Transverse colon (tissue), 4 donors: ENCODE results near the gene PCBP3. TPM values are rescaled to one million over a fixed set of nuclear protein-coding genes. Genes with fewer than 3 reads are reported as not detected.

Source experiments
- DNase-seq: peaks from one replicate; pipeline ENCODE4 v3.0.0-alpha.2; 2019
- H3K27ac ChIP-seq, 4 donors: fragments of 200-600 bp; sonication (generic); 2 replicates each; pipeline ENCODE4 v1.5.1; 2016 to 2018; ENCODE audit warnings: inconsistent platforms in 4 of 4
- H3K27me3 ChIP-seq: fragments of 200-600 bp; sonication (generic); 2 replicates; pipeline ENCODE4 v1.5.1; 2017; ENCODE audit warnings: inconsistent platforms
- H3K36me3 ChIP-seq, 4 donors: fragments of 200-600 bp; sonication (generic); 2 replicates each; pipeline ENCODE4 v1.5.1; 2017 to 2019; ENCODE audit warnings: inconsistent platforms in 4 of 4
- H3K4me1 ChIP-seq, 4 donors: fragments of 200-600 bp; sonication (generic); 2 replicates each; pipeline ENCODE4 v1.5.1; 2017 to 2020; ENCODE audit warnings: inconsistent platforms in 4 of 4
- H3K4me3 ChIP-seq, 4 donors: fragments of 200-600 bp; sonication (generic); 1 replicate in 1 of 4; 2 replicates in 3 of 4; pipeline versions ENCODE4 v1.5.1 to v1.6.1; 2017 to 2019; ENCODE audit warnings: inconsistent platforms in 4 of 4
- H3K9me3 ChIP-seq, 2 donors: fragments of 200-600 bp; sonication (generic); 2 replicates each; pipeline ENCODE4 v1.5.1; 2017 to 2019; ENCODE audit warnings: inconsistent platforms in 2 of 2
- CTCF ChIP-seq, 5 experiments: fragments of 200-600 bp in 3 of 5; fragments of 450-650 bp in 2 of 5; sonication (generic) in 3 of 5; IDR thresholded peaks; 1 replicate in 2 of 5; 2 replicates in 3 of 5; pipeline ENCODE4 v1.5.1; 2016 to 2017; ENCODE audit warnings: antibody characterized with exemption in 5 of 5, inconsistent platforms in 3 of 5, mild to moderate bottlenecking in 2 of 5, moderate library complexity in 1 of 5
- EP300 ChIP-seq: sonication (generic); formaldehyde crosslinking; IDR thresholded peaks from one replicate; pipeline ENCODE4 v1.6.1; 2017; ENCODE audit warnings: antibody characterized with exemption, low read depth
- POLR2A ChIP-seq: fragments of 450-650 bp; IDR thresholded peaks from one replicate; pipeline ENCODE4 v1.6.1; 2016; ENCODE audit warnings: antibody characterized with exemption, mild to moderate bottlenecking, moderate library complexity
- POLR2AphosphoS5 ChIP-seq, 3 donors: sonication (generic); formaldehyde crosslinking; IDR thresholded peaks; one replicate each; pipeline ENCODE4 v1.6.1; 2016; ENCODE audit warnings: antibody characterized with exemption in 3 of 3
- WGBS, 2 donors: methylation state at CpG; one replicate each; pipeline ENCODE4 v1.1.5; 2018; ENCODE audit warnings: low coverage in 1 of 2; 5-methylcytosine and 5-hydroxymethylcytosine counted together
- in situ Hi-C, 4 donors: fragments of 200-750 bp; cut with MboI; loops; one replicate each; pipeline versions ENCODE4 v1.15.0 to v1.15.1; 2017; ENCODE audit warnings: low sequenced_read_pairs in 3 of 4, low pct_ligation_motif_present in 1 of 4, low pct_unique_long_range_greater_than_20kb in 1 of 4
- intact Hi-C: fragments of 100-400 bp; cut with DNase I; formaldehyde crosslinking; loops from one replicate; pipeline ENCODE4 v1.15.1; 2023; ENCODE audit warnings: low total_unique reads
- total RNA-seq, 4 donors: library from RNA; depleted of rRNA; stranded (reverse); fragments of >200 nt; gene quantifications; one replicate each; pipeline ENCODE4 v1.1.0, GENCODE V29; 2016

Gene PCBP3
- total RNA-seq, 4 donors from 2014 or later = 0.80 to 7.8 (median 5.3) TPM

- intact Hi-C loops (no loop called here), in situ Hi-C loops (no loop called here)
- Histone ChIP-seq H3K4me3 (no peak overlapping the region), H3K36me3 (no peaks in the 10 kb centered on the region), H3K27me3 (no peaks in the 10 kb centered on the region), H3K4me1 (peaks cover 0 to 2% (median 0%) of the 10 kb centered on the region in 4 donors), H3K9me3 (no peaks in the 10 kb centered on the region), H3K27ac (no peak overlapping the region)
- WGBS, 2 donors = 83% methylated on average over 30 of the region's 34 CpGs; no CpG with 5 or more reads in 1 of the 2 donors
- no peak for DNase-seq
- TF ChIP-seq POLR2AphosphoS5 (IDR thresholded peaks at IDR 0.05) (no peak), POLR2A (no peak), EP300 (no peak), CTCF (IDR thresholded peaks at IDR 0.05) (no peak)
These were observed 284.6 kb downstream of the PCBP3 start for GRCh38 chr21:45927851-45928850.

- Histone ChIP-seq H3K36me3 (no peaks in the 10 kb centered on the region), H3K27ac (no peak overlapping the region), H3K4me1 (no peaks in the 10 kb centered on the region), H3K4me3 (no peak overlapping the region), H3K9me3 (no peaks in the 10 kb centered on the region), H3K27me3 (no peaks in the 10 kb centered on the region)
- in situ Hi-C loops = no loop called here
- no peak for DNase-seq
- intact Hi-C loops = no loop called here
- WGBS, 2 donors = 82% methylated on average over 11 of the region's 11 CpGs; no CpG with 5 or more reads in 1 of the 2 donors
- TF ChIP-seq CTCF (IDR thresholded peaks at IDR 0.05) = no peak
- TF ChIP-seq EP300 = no peak
- TF ChIP-seq POLR2AphosphoS5 (IDR thresholded peaks at IDR 0.05) = no peak
- no peak for TF ChIP-seq POLR2A
These were observed 285.9 kb downstream of the PCBP3 start for GRCh38 chr21:45929449-45929848.

- intact Hi-C loops (no loop called here), in situ Hi-C loops (no loop called here)
- Histone ChIP-seq H3K36me3 (no peaks in the 10 kb centered on the region), H3K4me3 (no peak overlapping the region), H3K27me3 (no peaks in the 10 kb centered on the region), H3K27ac (no peak overlapping the region), H3K9me3 (no peaks in the 10 kb centered on the region), H3K4me1 (no peaks in the 10 kb centered on the region)
- TF ChIP-seq CTCF (IDR thresholded peaks at IDR 0.05) (no peak), POLR2AphosphoS5 (IDR thresholded peaks at IDR 0.05) (no peak)
- DNase-seq = no peak
- WGBS, 2 donors = 95% methylated on average over 14 of the region's 16 CpGs; no CpG with 5 or more reads in 1 of the 2 donors
These were observed 286.8 kb downstream of the PCBP3 start for GRCh38 chr21:45930231-45930760.

- no peak for TF ChIP-seq CTCF (IDR thresholded peaks at IDR 0.05)
- TF ChIP-seq EP300 = no peak
- Histone ChIP-seq H3K4me1 (no peaks in the 10 kb centered on the region), H3K27ac (no peak overlapping the region), H3K9me3 (no peaks in the 10 kb centered on the region), H3K27me3 (no peaks in the 10 kb centered on the region), H3K4me3 (no peak overlapping the region), H3K36me3 (no peaks in the 10 kb centered on the region)
- intact Hi-C loops = no loop called here
- 91 to 100% methylated on average over 1 to 6 of the region's 7 CpGs for WGBS, 2 donors
- in situ Hi-C loops = no loop called here
- no peak for DNase-seq
These were observed 287.3 kb downstream of the PCBP3 start for GRCh38 chr21:45930792-45931191.
